AG09319 (cell line): ENCODE data around the gene TMEM250.

Experiments used
- DNase-seq: peaks from one replicate; pipeline ENCODE4 v3.0.0-alpha.2; 2010; ENCODE audit warnings: low read depth; ENCODE audit errors: extremely low read depth
- CTCF ChIP-seq: IDR thresholded peaks from 2 replicates; pipeline ENCODE4 v1.5.1; 2011; ENCODE audit warnings: low read depth, mild to moderate bottlenecking, inconsistent platforms, low read length, moderate library complexity

Gene TMEM250

GRCh38 chr9:136156209-136157120 is 37.8 kb upstream of the TMEM250 start:
- DNase-seq: no peak
- TF ChIP-seq CTCF: no peak

- no peak for DNase-seq
- TF ChIP-seq CTCF: no peak
Observed at GRCh38 chr9:136155576-136155975, 36.9 kb upstream of the TMEM250 start.

GRCh38 chr9:136154943-136155342 is 36.3 kb upstream of the TMEM250 start:
- DNase-seq: no peak
- no peak for TF ChIP-seq CTCF

- no peak for TF ChIP-seq CTCF
- no peak for DNase-seq
Observed at GRCh38 chr9:136153381-136154065, 34.8 kb upstream of the TMEM250 start.

GRCh38 chr9:136152931-136153330 is 34.3 kb upstream of the TMEM250 start:
- TF ChIP-seq CTCF: no peak
- no peak for DNase-seq

- no peak for DNase-seq
- no peak for TF ChIP-seq CTCF
Observed at GRCh38 chr9:136152543-136152866, 33.8 kb upstream of the TMEM250 start.

- no peak for TF ChIP-seq CTCF
Observed at GRCh38 chr9:136151848-136152542, 33.3 kb upstream of the TMEM250 start.

More at GRCh38 chr9:136151848-136152542, 33.3 kb upstream of the TMEM250 start:
- no peak for DNase-seq
